SK-N-SH (cell line): ENCODE data around the gene MRPL51. TPM values are rescaled to one million over a fixed set of nuclear protein-coding genes. Genes with fewer than 3 reads are reported as not detected.

Experiments
- CTCF ChIA-PET: fragments of 300-600, 350-600 bp; formaldehyde crosslinking; extraction: SDS; loops from one replicate; lab custom pipeline; 2021; lab: Yijun Ruan, JAX
- POLR2A ChIA-PET: fragments of 350-600 bp; sonication (Branson Sonifier 250); formaldehyde crosslinking; extraction: SDS; loops from one replicate; lab custom pipeline; 2020; ENCODE audit warnings: antibody characterized with exemption, inconsistent platforms; lab: Yijun Ruan, JAX
- DNase-seq: peaks from one replicate; pipeline ENCODE4 v3.0.0; 2012
- H2AFZ ChIP-seq: fragments of 200-600 bp; sonication (generic); 2 replicates; pipeline ENCODE4 v1.8.1; 2016; ENCODE audit warnings: antibody characterized with exemption, mild to moderate bottlenecking, low read depth
- H3F3A ChIP-seq: fragments of 200-600 bp; sonication (generic); replicated peaks from 2 replicates; pipeline ENCODE3; 2016; ENCODE audit warnings: antibody characterized with exemption, mild to moderate bottlenecking; ENCODE audit not compliant: insufficient read depth
- H3K27ac ChIP-seq, 2 experiments: fragments of 200-500 bp in 1 of 2; fragments of 200-600 bp in 1 of 2; sonication (Bioruptor generic) in 1 of 2; sonication (generic), shearing (Covaris generic) in 1 of 2; 2 replicates each; pipeline versions ENCODE4 v1.5.1 to v1.6.1; 2014 to 2016; ENCODE audit warnings: low read depth in 2 of 2, inconsistent platforms in 1 of 2, low read length in 1 of 2, mild to moderate bottlenecking in 1 of 2, mixed read lengths in 1 of 2
- H3K27me3 ChIP-seq: fragments of 200-600 bp; sonication (generic), shearing (Covaris generic); 2 replicates; pipeline ENCODE4 v1.6.1; 2016; ENCODE audit warnings: mixed run types; ENCODE audit not compliant: insufficient read depth
- H3K36me3 ChIP-seq, 2 experiments: fragments of 200-500 bp in 1 of 2; fragments of 200-600 bp in 1 of 2; sonication (Bioruptor generic) in 1 of 2; sonication (generic) in 1 of 2; replicated peaks in 1 of 2; 2 replicates each; pipeline versions ENCODE3 to v1.5.1; 2014 to 2016; ENCODE audit warnings: low read length in 1 of 2, mild to moderate bottlenecking in 1 of 2; ENCODE audit not compliant: insufficient read depth in 2 of 2, control insufficient read depth in 1 of 2
- H3K4me1 ChIP-seq, 2 experiments: fragments of 200-500 bp in 1 of 2; fragments of 200-600 bp in 1 of 2; sonication (Bioruptor generic) in 1 of 2; sonication (generic), shearing (Covaris generic) in 1 of 2; 2 replicates each; pipeline versions ENCODE4 v1.5.1 to v1.6.1; 2014 to 2016; ENCODE audit warnings: low read depth in 1 of 2, low read length in 1 of 2, mixed run types in 1 of 2; ENCODE audit not compliant: insufficient read depth in 2 of 2, control insufficient read depth in 1 of 2
- H3K4me2 ChIP-seq: fragments of 200-600 bp; sonication (generic), shearing (Covaris generic); 2 replicates; pipeline ENCODE4 v1.6.1; 2017; ENCODE audit warnings: mixed run types
- H3K4me3 ChIP-seq, 2 experiments: fragments of 200-500 bp in 1 of 2; fragments of 200-600 bp in 1 of 2; sonication (Bioruptor generic) in 1 of 2; sonication (generic), shearing (Covaris generic) in 1 of 2; 2 replicates each; pipeline versions ENCODE4 v1.5.1 to v1.8.1; 2014 to 2016; ENCODE audit warnings: low read depth in 2 of 2, inconsistent platforms in 1 of 2, low read length in 1 of 2, mild to moderate bottlenecking in 1 of 2, mixed read lengths in 1 of 2, moderate library complexity in 1 of 2
- H3K79me2 ChIP-seq: fragments of 200-600 bp; sonication (generic); 2 replicates; pipeline ENCODE4 v1.8.1; 2017; ENCODE audit warnings: mild to moderate bottlenecking; ENCODE audit not compliant: insufficient read depth
- H3K9ac ChIP-seq: fragments of 200-600 bp; sonication (generic); 2 replicates; pipeline ENCODE4 v1.6.1; 2017; ENCODE audit warnings: mixed run types
- H3K9me2 ChIP-seq: fragments of 200-600 bp; sonication (generic); 2 replicates; pipeline ENCODE4 v1.6.1; 2017; ENCODE audit warnings: mixed run types
- H3K9me3 ChIP-seq: fragments of 200-600 bp; sonication (generic); 2 replicates; pipeline ENCODE4 v1.6.1; 2017; ENCODE audit warnings: mixed run types, mild to moderate bottlenecking, moderate library complexity
- H4K20me1 ChIP-seq: fragments of 200-600 bp; sonication (generic); 2 replicates; pipeline ENCODE4 v1.6.1; 2017; ENCODE audit warnings: mild to moderate bottlenecking, mixed run types; ENCODE audit not compliant: insufficient read depth
- CHD2 ChIP-seq: fragments of 150-350 bp; IDR thresholded peaks from 2 replicates; pipeline ENCODE4 v1.6.1; 2018; ENCODE audit warnings: low read length; ENCODE audit not compliant: partially characterized antibody
- CTCF ChIP-seq: fragments of 200-600 bp; sonication (generic); IDR thresholded peaks from 2 replicates; pipeline ENCODE4 v1.6.1; 2017; ENCODE audit warnings: antibody characterized with exemption, mild to moderate bottlenecking, moderate library complexity
- ELF1 ChIP-seq: IDR thresholded peaks from 2 replicates; pipeline ENCODE4 v1.4.0; 2012
- EP300 ChIP-seq, 2 experiments: IDR thresholded peaks; 2 replicates each; pipeline versions ENCODE4 v1.4.0 to v1.6.1; 2012; ENCODE audit warnings: borderline replicate concordance in 1 of 2, low read depth in 1 of 2, low read length in 1 of 2
- EZH2phosphoT487 ChIP-seq: fragments of 200-600 bp; sonication (generic); IDR thresholded peaks from 2 replicates; pipeline ENCODE4 v1.6.1; 2017; ENCODE audit warnings: low read depth, mixed run types, mild to moderate bottlenecking, antibody characterized with exemption, moderate library complexity, borderline replicate concordance
- FOSL2 ChIP-seq: IDR thresholded peaks from 2 replicates; pipeline ENCODE4 v1.4.0; 2012; ENCODE audit warnings: low read depth, mild to moderate bottlenecking, moderate library complexity, borderline replicate concordance
- FOXJ3 ChIP-seq: sonication (generic); formaldehyde crosslinking; IDR thresholded peaks from 2 replicates; pipeline ENCODE4 v1.5.1; 2020; ENCODE audit warnings: mild to moderate bottlenecking, missing genetic modification reagents
- GATA2 ChIP-seq: sonication (generic); formaldehyde crosslinking; IDR thresholded peaks from 2 replicates; pipeline ENCODE4 v1.5.0; 2020; ENCODE audit warnings: mild to moderate bottlenecking, missing genetic modification reagents
- MAX ChIP-seq: IDR thresholded peaks from 2 replicates; pipeline ENCODE4 v1.4.0; 2012; ENCODE audit warnings: low read depth
- MXI1 ChIP-seq: IDR thresholded peaks from 2 replicates; pipeline ENCODE4 v1.6.1; 2012; ENCODE audit warnings: mild to moderate bottlenecking, low read depth, low read length, improper control_type of control experiment
- NFIC ChIP-seq: IDR thresholded peaks from 2 replicates; pipeline ENCODE4 v1.4.0; 2012; ENCODE audit warnings: borderline replicate concordance
- POLR2AphosphoS5 ChIP-seq: IDR thresholded peaks from 2 replicates; pipeline ENCODE4 v1.6.1; 2012; ENCODE audit warnings: low read depth, low read length
- RAD21 ChIP-seq: IDR thresholded peaks from 2 replicates; pipeline ENCODE4 v1.6.1; 2012; ENCODE audit warnings: mild to moderate bottlenecking, low read length
- SIN3A ChIP-seq: IDR thresholded peaks from 2 replicates; pipeline ENCODE4 v1.6.1; 2012; ENCODE audit warnings: low read depth, mild to moderate bottlenecking, low read length, moderate library complexity, borderline replicate concordance
- TCF12 ChIP-seq: IDR thresholded peaks from 2 replicates; pipeline ENCODE4 v1.4.0; 2012
- TEAD4 ChIP-seq: IDR thresholded peaks from 2 replicates; pipeline ENCODE4 v1.4.0; 2012; ENCODE audit warnings: mild to moderate bottlenecking, borderline replicate concordance; ENCODE audit not compliant: insufficient read depth
- USF2 ChIP-seq: fragments of 150-350 bp; IDR thresholded peaks from 2 replicates; pipeline ENCODE4 v1.6.1; 2017; ENCODE audit warnings: antibody characterized with exemption, low read length, low read depth, borderline replicate concordance
- WGBS: methylation state at CpG from one replicate; pipeline ENCODE4 v1.1.6; 2017; ENCODE audit warnings: low lambda C conversion rate; 5-methylcytosine and 5-hydroxymethylcytosine counted together
- polyA plus RNA-seq, 3 experiments: library from polyadenylated mRNA; depleted of rRNA; stranded (reverse); fragments of >200 nt; gene quantifications; 2 replicates each; pipeline ENCODE4 v1.2.3, GENCODE V29; 2012
- TF ChIP-seq, protein P1 (sequence below): IDR thresholded peaks from 2 replicates; pipeline ENCODE4 v1.4.0; 2012; ENCODE audit warnings: low read depth, borderline replicate concordance
- TF ChIP-seq, protein P2 (sequence below): IDR thresholded peaks from 2 replicates; pipeline ENCODE4 v1.4.0; 2012; ENCODE audit warnings: low read depth, borderline replicate concordance
- TF ChIP-seq, protein P3 (sequence below): fragments of 150-350 bp; IDR thresholded peaks from 2 replicates; pipeline ENCODE4 v1.6.1; 2016; ENCODE audit warnings: mild to moderate bottlenecking, low read depth, low read length

Gene MRPL51
- polyA plus RNA-seq, 1 of the 3 experiments (the other 2 are of a cell fraction), result 189 TPM

GRCh38 chr12:6541371-6542165, 48.5 kb upstream of the MRPL51 start:
- Histone ChIP-seq H3K9me2 (no peaks in the 10 kb centered on the region), H3K27ac (no peak overlapping the region), H3F3A (peaks cover 55% of the 10 kb centered on the region), H3K9ac (no peak overlapping the region), H2AFZ (no peak overlapping the region), H3K4me3 (no peak overlapping the region)
- TF ChIP-seq, protein P1, sequence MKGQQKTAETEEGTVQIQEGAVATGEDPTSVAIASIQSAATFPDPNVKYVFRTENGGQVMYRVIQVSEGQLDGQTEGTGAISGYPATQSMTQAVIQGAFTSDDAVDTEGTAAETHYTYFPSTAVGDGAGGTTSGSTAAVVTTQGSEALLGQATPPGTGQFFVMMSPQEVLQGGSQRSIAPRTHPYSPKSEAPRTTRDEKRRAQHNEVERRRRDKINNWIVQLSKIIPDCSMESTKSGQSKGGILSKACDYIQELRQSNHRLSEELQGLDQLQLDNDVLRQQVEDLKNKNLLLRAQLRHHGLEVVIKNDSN, result no peak
- no peak for TF ChIP-seq USF2
- no peak for TF ChIP-seq GATA2
- TF ChIP-seq SIN3A, result no peak
- TF ChIP-seq TCF12, result no peak
- TF ChIP-seq, protein P2, sequence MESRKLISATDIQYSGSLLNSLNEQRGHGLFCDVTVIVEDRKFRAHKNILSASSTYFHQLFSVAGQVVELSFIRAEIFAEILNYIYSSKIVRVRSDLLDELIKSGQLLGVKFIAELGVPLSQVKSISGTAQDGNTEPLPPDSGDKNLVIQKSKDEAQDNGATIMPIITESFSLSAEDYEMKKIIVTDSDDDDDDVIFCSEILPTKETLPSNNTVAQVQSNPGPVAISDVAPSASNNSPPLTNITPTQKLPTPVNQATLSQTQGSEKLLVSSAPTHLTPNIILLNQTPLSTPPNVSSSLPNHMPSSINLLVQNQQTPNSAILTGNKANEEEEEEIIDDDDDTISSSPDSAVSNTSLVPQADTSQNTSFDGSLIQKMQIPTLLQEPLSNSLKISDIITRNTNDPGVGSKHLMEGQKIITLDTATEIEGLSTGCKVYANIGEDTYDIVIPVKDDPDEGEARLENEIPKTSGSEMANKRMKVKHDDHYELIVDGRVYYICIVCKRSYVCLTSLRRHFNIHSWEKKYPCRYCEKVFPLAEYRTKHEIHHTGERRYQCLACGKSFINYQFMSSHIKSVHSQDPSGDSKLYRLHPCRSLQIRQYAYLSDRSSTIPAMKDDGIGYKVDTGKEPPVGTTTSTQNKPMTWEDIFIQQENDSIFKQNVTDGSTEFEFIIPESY, result no peak
- no peak for TF ChIP-seq EZH2phosphoT487
- TF ChIP-seq FOSL2, result no peak
- no peak for TF ChIP-seq MXI1
- no peak for TF ChIP-seq CTCF
- no peak for TF ChIP-seq CHD2
- no peak for TF ChIP-seq TEAD4
- TF ChIP-seq FOXJ3, result no peak
- no peak for TF ChIP-seq ELF1
- TF ChIP-seq RAD21, result no peak
- no peak for TF ChIP-seq NFIC
- no peak for TF ChIP-seq EP300 (IDR thresholded peaks at IDR 0.05; ENCODE audit: borderline replicate concordance in 1 of 2, low read depth in 1 of 2, low read length in 1 of 2)
- TF ChIP-seq MAX, result no peak
- TF ChIP-seq, protein P3, sequence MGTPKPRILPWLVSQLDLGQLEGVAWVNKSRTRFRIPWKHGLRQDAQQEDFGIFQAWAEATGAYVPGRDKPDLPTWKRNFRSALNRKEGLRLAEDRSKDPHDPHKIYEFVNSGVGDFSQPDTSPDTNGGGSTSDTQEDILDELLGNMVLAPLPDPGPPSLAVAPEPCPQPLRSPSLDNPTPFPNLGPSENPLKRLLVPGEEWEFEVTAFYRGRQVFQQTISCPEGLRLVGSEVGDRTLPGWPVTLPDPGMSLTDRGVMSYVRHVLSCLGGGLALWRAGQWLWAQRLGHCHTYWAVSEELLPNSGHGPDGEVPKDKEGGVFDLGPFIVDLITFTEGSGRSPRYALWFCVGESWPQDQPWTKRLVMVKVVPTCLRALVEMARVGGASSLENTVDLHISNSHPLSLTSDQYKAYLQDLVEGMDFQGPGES, result no peak
- TF ChIP-seq POLR2AphosphoS5, result no peak
- TF ChIP-seq, all 33 proteins: peak for 0
- Histone ChIP-seq H3K79me2 (peaks cover 60% of the 10 kb centered on the region), H3K27me3 (no peaks in the 10 kb centered on the region), H3K36me3 (peaks cover 42 to 52% of the 10 kb centered on the region in 2 experiments), H3K9me3 (no peaks in the 10 kb centered on the region), H4K20me1 (peaks cover 33% of the 10 kb centered on the region), H3K4me2 (no peak overlapping the region), H3K4me1 (peaks cover 1 to 12% of the 10 kb centered on the region in 2 experiments; a peak in 3 of 4 replicates)
- no peak for DNase-seq
- ChIA-PET CTCF (interaction anchor here (1.4 to 9.4 kb wide), 3 partner anchors 11 to 117 kb away, joined by 3 to 228 read pairs (median 6); partner anchors contain the start of gene IFFO1), POLR2A (interaction anchor here (1.0 to 2.1 kb wide), 2 partner anchors 13 to 71 kb away, joined by 3 to 6 read pairs; partner anchors contain the start of gene VAMP1)
- WGBS, result 93% methylated on average over 17 of the region's 26 CpGs
